NCI-H2227 (cell line): ENCODE results near the gene ACVRL1.
"Not testable (repeated sequence)": the region's sequence is repeated elsewhere in the genome, so short reads cannot be mapped to it uniquely, and the experiment has no call there.

ENCODE experiments used
- DNase-seq: peaks from one replicate; lab custom pipeline; 2025; ENCODE audit not compliant: unreplicated experiment; lab: John Stamatoyannopoulos, UW

Gene ACVRL1

GRCh38 chr12:51874000-51874399 lies 33.3 kb upstream of the ACVRL1 start:
- no peak for DNase-seq

GRCh38 chr12:51874486-51874885 lies 32.8 kb upstream of the ACVRL1 start:
- no peak for DNase-seq

- no peak for DNase-seq
These were observed 28.2 kb upstream of the ACVRL1 start for GRCh38 chr12:51879102-51879501.

GRCh38 chr12:51883295-51883694 lies 24.0 kb upstream of the ACVRL1 start:
- no peak for DNase-seq

- DNase-seq, result no peak
These were observed 23.2 kb upstream of the ACVRL1 start for GRCh38 chr12:51883998-51884675.

- DNase-seq, result no peak
These were observed 22.6 kb upstream of the ACVRL1 start for GRCh38 chr12:51884676-51885229.

- DNase-seq, result not testable (repeated sequence)
These were observed 21.8 kb upstream of the ACVRL1 start for GRCh38 chr12:51885294-51886020.

GRCh38 chr12:51886021-51886710 lies 21.1 kb upstream of the ACVRL1 start:
- DNase-seq, result no peak

- DNase-seq, result no peak
These were observed 19.6 kb upstream of the ACVRL1 start, which contains the start of gene ANKRD33 for GRCh38 chr12:51887476-51888315. TSS of gene ANKRD33 (plus strand) at chr12:51888103. CDS start at chr12:51888187, 84 bp downstream.

- DNase-seq, result no peak
These were observed 18.7 kb upstream of the ACVRL1 start for GRCh38 chr12:51888316-51889215.

- no peak for DNase-seq
These were observed 17.8 kb upstream of the ACVRL1 start for GRCh38 chr12:51889216-51890132.

- DNase-seq, result no peak
These were observed 17.2 kb upstream of the ACVRL1 start for GRCh38 chr12:51890133-51890464.

- no peak for DNase-seq
These were observed 16.7 kb upstream of the ACVRL1 start for GRCh38 chr12:51890511-51891171.

- DNase-seq, result no peak
These were observed 15.5 kb upstream of the ACVRL1 start for GRCh38 chr12:51891843-51892242.

GRCh38 chr12:51893786-51894185 lies 13.5 kb upstream of the ACVRL1 start:
- no peak for DNase-seq

- no peak for DNase-seq
These were observed 11.7 kb upstream of the ACVRL1 start for GRCh38 chr12:51895378-51896135.

- DNase-seq, result no peak
These were observed 11.1 kb upstream of the ACVRL1 start for GRCh38 chr12:51896236-51896635.

GRCh38 chr12:51897181-51897580 lies 10.1 kb upstream of the ACVRL1 start:
- no peak for DNase-seq
